H1 (cell line): ENCODE measurements around the gene HBM. TPM values are rescaled to one million over a fixed set of nuclear protein-coding genes. Genes with fewer than 3 reads are reported as not detected.
A peak's percentile ranks its signal among the peaks of the same experiment; 100 is the strongest.
"Not testable (repeated sequence)": the region's sequence is repeated elsewhere in the genome, so short reads cannot be mapped to it uniquely, and the experiment has no call there.

Experiments used
- CTCF ChIA-PET: fragments of 300-600 bp; sonication (Branson Sonifier 250); formaldehyde crosslinking; loops from one replicate; lab custom pipeline; 2021; ENCODE audit not compliant: partially characterized antibody; lab: Charles Lee
- POLR2A ChIA-PET: fragments of 300-600 bp; sonication (Branson Sonifier 250); formaldehyde crosslinking; loops from one replicate; lab custom pipeline; 2021; ENCODE audit warnings: inconsistent platforms; ENCODE audit not compliant: partially characterized antibody; lab: Charles Lee
- DNase-seq, 2 experiments: peaks; one replicate each; pipeline versions ENCODE4 v3.0.0 to v3.0.0-alpha.2; 2010 to 2022; ENCODE audit warnings: low spot score in 2 of 2, low read depth in 1 of 2, mixed read lengths in 1 of 2
- FAIRE-seq: peaks from 2 replicates; lab custom pipeline; 2011; peaks lifted over from hg19 to GRCh38; lab: Jason Lieb, UNC
- H2AFZ ChIP-seq: 2 replicates; pipeline ENCODE4 v1.8.1; 2012; ENCODE audit warnings: low read length, inconsistent platforms
- H2AK5ac ChIP-seq: 2 replicates; pipeline ENCODE4 v1.6.1; 2013; ENCODE audit warnings: low read depth, low read length
- H2BK120ac ChIP-seq: replicated peaks from 2 replicates; pipeline ENCODE3; 2013; ENCODE audit warnings: low read depth, low read length, inconsistent platforms
- H2BK12ac ChIP-seq: 2 replicates; pipeline ENCODE4 v1.6.1; 2013; ENCODE audit warnings: low read depth, low read length
- H2BK15ac ChIP-seq: 2 replicates; pipeline ENCODE4 v1.6.1; 2013; ENCODE audit warnings: low read length
- H2BK20ac ChIP-seq: 2 replicates; pipeline ENCODE4 v1.6.1; 2013; ENCODE audit warnings: low read length
- H2BK5ac ChIP-seq: 2 replicates; pipeline ENCODE4 v1.6.1; 2013; ENCODE audit warnings: low read depth, low read length
- H3K14ac ChIP-seq: 2 replicates; pipeline ENCODE4 v1.6.1; 2013; ENCODE audit warnings: inconsistent platforms; ENCODE audit not compliant: insufficient read length
- H3K18ac ChIP-seq: 2 replicates; pipeline ENCODE4 v1.6.1; 2013; ENCODE audit warnings: low read length; ENCODE audit errors: extremely low read depth
- H3K23ac ChIP-seq: 2 replicates; pipeline ENCODE4 v1.6.1; 2013; ENCODE audit warnings: inconsistent platforms; ENCODE audit not compliant: insufficient read length
- H3K23me2 ChIP-seq: 2 replicates; pipeline ENCODE4 v1.6.1; 2013; ENCODE audit warnings: low read depth, low read length
- H3K27ac ChIP-seq: 2 replicates; pipeline ENCODE4 v1.6.1; 2011; ENCODE audit warnings: low read depth, low read length, inconsistent platforms
- H3K27me3 ChIP-seq, 4 experiments: replicated peaks in 1 of 4; 1 replicate in 1 of 4; 2 replicates in 3 of 4; pipeline versions ENCODE4 v1.6.1 to v1.8.1; 2011 to 2013; ENCODE audit warnings: low read length in 3 of 4, mild to moderate bottlenecking in 3 of 4, inconsistent platforms in 2 of 4, mixed read lengths in 2 of 4, moderate library complexity in 1 of 4; ENCODE audit not compliant: control insufficient read depth in 3 of 4, insufficient read depth in 3 of 4; ENCODE audit errors: extremely low read depth in 1 of 4
- H3K36me3 ChIP-seq, 4 experiments: 2 replicates each; pipeline versions ENCODE4 v1.6.1 to v1.8.1; 2011 to 2013; ENCODE audit warnings: mild to moderate bottlenecking in 4 of 4, low read length in 3 of 4, moderate library complexity in 2 of 4, control low read depth in 1 of 4, inconsistent platforms in 1 of 4; ENCODE audit not compliant: insufficient read depth in 4 of 4, control insufficient read depth in 2 of 4
- H3K4ac ChIP-seq: replicated peaks from 2 replicates; pipeline ENCODE3; 2013; ENCODE audit warnings: low read length, low read depth, mixed read lengths, inconsistent platforms; ENCODE audit not compliant: insufficient read length
- H3K4me1 ChIP-seq, 4 experiments: replicated peaks in 1 of 4; 1 replicate in 1 of 4; 2 replicates in 3 of 4; pipeline versions ENCODE4 v1.6.1 to v1.8.1; 2011 to 2013; ENCODE audit warnings: low read length in 3 of 4, inconsistent platforms in 2 of 4, mixed read lengths in 1 of 4; ENCODE audit not compliant: insufficient read depth in 4 of 4, control insufficient read depth in 3 of 4
- H3K4me2 ChIP-seq, 2 experiments: 2 replicates each; pipeline versions ENCODE4 v1.6.1 to v1.8.1; 2011 to 2013; ENCODE audit warnings: low read depth in 2 of 2, low read length in 2 of 2, control low read depth in 1 of 2, inconsistent platforms in 1 of 2, mild to moderate bottlenecking in 1 of 2; ENCODE audit not compliant: insufficient read depth in 1 of 2
- H3K4me3 ChIP-seq, 4 experiments: fragments of 200-600, 300-600 bp in 1 of 4; sonication (generic), shearing (Covaris generic), sonication (Bioruptor Twin) in 1 of 4; 2 replicates each; pipeline versions ENCODE4 v1.5.1 to v1.8.1; 2011 to 2016; ENCODE audit warnings: low read length in 4 of 4, low read depth in 3 of 4, control low read depth in 2 of 4, inconsistent platforms in 2 of 4, mild to moderate bottlenecking in 2 of 4, mixed read lengths in 1 of 4, moderate library complexity in 1 of 4; ENCODE audit not compliant: insufficient read depth in 2 of 4; ENCODE audit errors: extremely low read depth in 1 of 4
- H3K56ac ChIP-seq: replicated peaks from 2 replicates; pipeline ENCODE3; 2013; ENCODE audit warnings: low read depth, mild to moderate bottlenecking, mixed read lengths, low read length, inconsistent platforms; ENCODE audit not compliant: insufficient read length
- H3K79me1 ChIP-seq: 2 replicates; pipeline ENCODE4 v1.6.1; 2013; ENCODE audit warnings: low read depth, low read length, control low read depth
- H3K79me2 ChIP-seq, 2 experiments: 2 replicates each; pipeline versions ENCODE4 v1.6.1 to v1.8.1; 2012 to 2013; ENCODE audit warnings: low read length in 2 of 2, mild to moderate bottlenecking in 2 of 2, inconsistent platforms in 1 of 2; ENCODE audit not compliant: insufficient read depth in 2 of 2, control insufficient read depth in 1 of 2
- H3K9ac ChIP-seq, 4 experiments: replicated peaks in 1 of 4; 1 replicate in 1 of 4; 2 replicates in 3 of 4; pipeline versions ENCODE4 v1.6.1 to v1.8.1; 2011 to 2013; ENCODE audit warnings: low read depth in 3 of 4, low read length in 3 of 4, control low read depth in 2 of 4, mild to moderate bottlenecking in 2 of 4, moderate library complexity in 2 of 4, inconsistent platforms in 1 of 4; ENCODE audit errors: extremely low read depth in 1 of 4
- H3K9me3 ChIP-seq, 2 experiments: 2 replicates each; pipeline versions ENCODE4 v1.6.1 to v1.8.1; 2012 to 2013; ENCODE audit warnings: mild to moderate bottlenecking in 2 of 2, moderate library complexity in 2 of 2, control low read depth in 1 of 2, inconsistent platforms in 1 of 2, low read depth in 1 of 2, low read length in 1 of 2, mixed read lengths in 1 of 2; ENCODE audit not compliant: insufficient read depth in 2 of 2
- H4K20me1 ChIP-seq, 2 experiments: replicated peaks in 1 of 2; 2 replicates each; pipeline versions ENCODE3 to v1.8.1; 2011 to 2013; ENCODE audit warnings: inconsistent platforms in 2 of 2, low read length in 2 of 2, mild to moderate bottlenecking in 1 of 2; ENCODE audit not compliant: insufficient read depth in 2 of 2, control insufficient read depth in 1 of 2
- H4K5ac ChIP-seq: 2 replicates; pipeline ENCODE4 v1.6.1; 2013; ENCODE audit warnings: low read length, low read depth, mixed read lengths, inconsistent platforms; ENCODE audit not compliant: insufficient read length
- H4K8ac ChIP-seq: 2 replicates; pipeline ENCODE4 v1.8.0; 2013; ENCODE audit warnings: mild to moderate bottlenecking, moderate library complexity, low read length, inconsistent platforms; ENCODE audit not compliant: insufficient read depth; ENCODE audit errors: extremely low read depth
- H4K91ac ChIP-seq: replicated peaks from 2 replicates; pipeline ENCODE3; 2013; ENCODE audit warnings: low read length, mixed read lengths, inconsistent platforms; ENCODE audit not compliant: insufficient read length
- WGBS, 2 experiments: shearing (Covaris generic) in 1 of 2; methylation state at CpG; one replicate each; pipeline versions ENCODE4 v1.1.6 to v1.1.7; 2013 to 2015; ENCODE audit warnings: low lambda C conversion rate in 2 of 2, mixed read lengths in 2 of 2, inconsistent platforms in 1 of 2, low coverage in 1 of 2, missing lambda C conversion rate in 1 of 2; ENCODE audit not compliant: insufficient replicate concordance in 2 of 2, insufficient coverage in 1 of 2, insufficient read length in 1 of 2; ENCODE audit errors: extremely low coverage in 1 of 2, missing lambda C conversion rate in 1 of 2; 5-methylcytosine and 5-hydroxymethylcytosine counted together
- polyA plus RNA-seq, 7 experiments: library from polyadenylated mRNA; depleted of rRNA in 3 of 7; stranded (reverse) in 5 of 7; unstranded in 2 of 7; fragments of >200 nt in 5 of 7; fragments of 200-250 nt in 2 of 7; gene quantifications; 1 replicate in 5 of 7; 2 replicates in 1 of 7; 4 replicates in 1 of 7; pipeline versions ENCODE4 v1.2.1 to v1.2.3, GENCODE V29; 2011 to 2013; ENCODE audit warnings: missing spikeins in 2 of 7, mixed read lengths in 2 of 7
- total RNA-seq: library from RNA; stranded (reverse); fragmentation: NEBNext Ultra II Directional; extraction: Animal tissue kit (Norgen Biotek cat#: 25700); gene quantifications from 2 replicates; pipeline ENCODE4 v1.2.1, GENCODE V29; 2021

The HBM gene
- total and polyA plus RNA-seq, 2 of the 8 experiments (the other 6 are each of a cell fraction or from before 2014, with no cell fraction given), result 0.88 TPM; not detected in 1

DNA sequence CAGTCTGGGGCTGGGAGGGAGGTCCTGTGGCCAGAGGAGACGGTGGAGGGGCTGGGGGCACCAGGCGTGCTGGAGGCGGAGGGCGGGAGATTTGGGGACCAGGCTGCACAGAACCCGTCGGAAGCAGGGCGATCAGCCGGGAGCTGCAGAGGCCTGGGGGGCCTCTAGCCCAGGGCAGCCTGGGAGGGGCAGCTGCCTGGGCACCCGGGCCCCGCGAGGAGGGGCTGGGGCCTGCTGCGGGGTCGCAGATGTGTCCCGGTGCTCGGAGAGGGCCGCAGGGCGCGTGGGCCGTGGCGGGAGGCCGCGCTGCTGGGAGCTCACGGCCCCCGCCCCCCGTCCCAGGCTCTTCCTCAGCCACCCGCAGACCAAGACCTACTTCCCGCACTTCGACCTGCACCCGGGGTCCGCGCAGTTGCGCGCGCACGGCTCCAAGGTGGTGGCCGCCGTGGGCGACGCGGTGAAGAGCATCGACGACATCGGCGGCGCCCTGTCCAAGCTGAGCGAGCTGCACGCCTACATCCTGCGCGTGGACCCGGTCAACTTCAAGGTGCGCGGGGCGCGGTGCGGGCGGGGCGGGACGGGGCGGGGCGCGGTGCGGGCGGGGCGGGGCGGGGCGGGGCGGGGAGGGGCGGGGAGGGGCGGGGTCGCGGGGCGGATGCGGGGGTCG, 12.1 kb upstream of the HBM start:
- H3K9ac ChIP-seq, H3K18ac ChIP-seq, H3K23ac ChIP-seq, H3K36me3 ChIP-seq, H3K4me1 ChIP-seq, H2AK5ac ChIP-seq, H4K91ac ChIP-seq, H3K9me3 ChIP-seq, H2AFZ ChIP-seq, H3K27ac ChIP-seq, DNase-seq, H3K23me2 ChIP-seq, H2BK12ac ChIP-seq, H3K79me1 ChIP-seq, H3K4ac ChIP-seq, H2BK5ac ChIP-seq, H4K5ac ChIP-seq, H3K56ac ChIP-seq, CTCF ChIA-PET, FAIRE-seq, H3K14ac ChIP-seq, H2BK15ac ChIP-seq, H2BK20ac ChIP-seq, H2BK120ac ChIP-seq, H4K8ac ChIP-seq, H4K20me1 ChIP-seq, H3K4me3 ChIP-seq, H3K79me2 ChIP-seq, POLR2A ChIA-PET: not testable (repeated sequence)
- WGBS, 2 experiments, result no CpG with 5 or more reads among the region's 74 CpGs
- Histone ChIP-seq H3K27me3 (peaks cover 2 to 36% (median 27%) of the 10 kb centered on the region in 4 experiments), H3K4me2 (peak overlapping the region in 1 of 2 experiments; percentile 84; a peak in 1 of 4 replicates)
